NCI-H2081 (cell line): ENCODE results near the gene SEMA3F.
"Not testable (repeated sequence)": the region's sequence is repeated elsewhere in the genome, so short reads cannot be mapped to it uniquely, and the experiment has no call there.

Source experiments
- DNase-seq, 2 experiments: peaks; one replicate each; lab custom pipeline; 2025; lab: John Stamatoyannopoulos, UW

SEMA3F gene

GRCh38 chr3:50193746-50194127, 38.6 kb downstream of the SEMA3F start:
- DNase-seq, result no peak

GRCh38 chr3:50194128-50194902, 39.2 kb downstream of the SEMA3F start:
- peak; percentile 37 to 38 for DNase-seq

- no peak for DNase-seq
Observed at GRCh38 chr3:50194903-50195500, 39.9 kb downstream of the SEMA3F start.

- no peak for DNase-seq
Observed at GRCh38 chr3:50195501-50196252, 40.6 kb downstream of the SEMA3F start.

GRCh38 chr3:50196253-50196801, 41.2 kb downstream of the SEMA3F start:
- DNase-seq, result no peak

GRCh38 chr3:50201573-50202315, 46.6 kb downstream of the SEMA3F start:
- DNase-seq, result no peak

- no peak for DNase-seq
Observed at GRCh38 chr3:50202353-50203112, 47.4 kb downstream of the SEMA3F start.

GRCh38 chr3:50203113-50203808, 48.1 kb downstream of the SEMA3F start:
- DNase-seq, result no peak

GRCh38 chr3:50203809-50204803, 49.0 kb downstream of the SEMA3F start:
- no peak for DNase-seq

GRCh38 chr3:50204804-50205412, 49.8 kb downstream of the SEMA3F start, which contains the start of gene SLC38A3:
Gene SLC38A3 (plus strand): TSS chr3:50205271. CDS start chr3:50214200, 8,929 bp downstream.
- no peak for DNase-seq

GRCh38 chr3:50205413-50206276, 50.5 kb downstream of the SEMA3F start:
- DNase-seq, result no peak

- no peak for DNase-seq
Observed at GRCh38 chr3:50207359-50208042, 52.4 kb downstream of the SEMA3F start.

- DNase-seq, result no peak
Observed at GRCh38 chr3:50208677-50209344, 53.7 kb downstream of the SEMA3F start.

- DNase-seq, result no peak
Observed at GRCh38 chr3:50210176-50210509, 55.0 kb downstream of the SEMA3F start.

- no peak for DNase-seq
Observed at GRCh38 chr3:50210510-50211367, 55.6 kb downstream of the SEMA3F start.

- not testable (repeated sequence) for DNase-seq
Observed at GRCh38 chr3:50211368-50211717, 56.2 kb downstream of the SEMA3F start.
